Measurements from ENCODE around the gene SETMAR.
"Not testable (repeated sequence)": the region's sequence is repeated elsewhere in the genome, so short reads cannot be mapped to it uniquely, and the experiment has no call there.

The SETMAR gene

DNA sequence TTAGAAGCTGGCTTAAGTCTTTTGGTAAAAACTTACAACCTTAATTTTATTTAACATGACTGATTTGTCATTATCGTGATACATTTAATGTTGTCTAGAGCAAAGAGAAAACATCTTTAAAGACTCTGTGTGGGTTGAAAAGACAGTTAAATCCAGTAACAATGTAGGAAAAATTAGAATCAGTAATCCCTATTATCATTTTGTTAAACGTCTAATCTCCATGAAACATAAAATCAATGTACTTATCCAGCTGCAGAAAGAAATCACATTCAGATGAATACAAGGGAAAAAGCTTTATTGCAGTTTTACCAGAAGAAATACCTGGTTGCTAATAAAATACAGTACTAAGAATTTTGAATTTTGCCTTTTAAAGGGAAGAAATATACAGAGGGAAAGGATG is 21.2 kb upstream of the SETMAR start:
- no peak overlapping the region for H3K4me3 ChIP-seq (ENCODE audit: control insufficient read depth, low read depth, low read length)
- TF ChIP-seq CTCF (IDR thresholded peaks at IDR 0.05; ENCODE audit: control insufficient read depth, insufficient read depth, low read depth, low read length, missing control alignments): no peak
- DNase-seq (ENCODE audit: low read depth): no peak

GRCh38 chr3:4284865-4285264 is 18.3 kb upstream of the SETMAR start:
- DNase-seq (ENCODE audit: low read depth): no peak
- no peak overlapping the region for H3K4me3 ChIP-seq (ENCODE audit: control insufficient read depth, low read depth, low read length)
- no peak for TF ChIP-seq CTCF (IDR thresholded peaks at IDR 0.05; ENCODE audit: control insufficient read depth, insufficient read depth, low read depth, low read length, missing control alignments)

- no peak for DNase-seq (ENCODE audit: low read depth)
- TF ChIP-seq CTCF (IDR thresholded peaks at IDR 0.05; ENCODE audit: control insufficient read depth, insufficient read depth, low read depth, low read length, missing control alignments): no peak
- H3K4me3 ChIP-seq (ENCODE audit: control insufficient read depth, low read depth, low read length): no peak overlapping the region
These were observed 14.1 kb upstream of the SETMAR start for GRCh38 chr3:4289044-4289443.

DNA sequence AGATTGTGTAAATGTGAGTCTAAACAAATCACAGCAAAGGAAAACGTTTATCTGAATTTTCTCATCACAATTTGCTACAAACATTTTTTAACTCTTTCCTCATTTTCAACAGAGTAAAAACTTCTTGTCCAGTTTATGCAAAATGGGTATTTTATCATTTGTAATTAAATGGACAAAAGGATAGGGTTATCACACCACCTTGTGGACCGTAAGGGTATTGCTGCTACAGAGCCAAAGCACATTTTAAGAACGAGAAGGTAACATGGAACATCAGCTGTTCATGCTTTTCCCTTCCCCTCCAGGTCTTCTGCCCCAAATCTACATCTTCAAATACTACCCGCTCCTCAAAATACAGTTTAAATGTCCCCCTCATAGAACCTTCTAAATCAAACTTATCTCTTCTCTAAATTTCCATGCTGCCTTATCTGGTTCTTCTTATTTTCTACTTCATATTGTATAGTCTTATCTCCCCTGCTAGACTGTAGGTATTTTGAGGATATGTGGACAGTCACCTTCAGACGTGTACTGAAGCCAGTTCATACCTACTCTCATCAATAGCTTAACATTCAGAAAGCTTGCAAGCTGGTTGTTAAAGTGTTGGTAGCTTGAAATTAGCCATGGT is 12.8 kb upstream of the SETMAR start:
- DNase-seq (ENCODE audit: low read depth): peak; percentile 13
- H3K4me3 ChIP-seq (ENCODE audit: control insufficient read depth, low read depth, low read length): no peak overlapping the region
- peak; percentile 82 for TF ChIP-seq CTCF (IDR thresholded peaks at IDR 0.05; ENCODE audit: control insufficient read depth, insufficient read depth, low read depth, low read length, missing control alignments)

DNA sequence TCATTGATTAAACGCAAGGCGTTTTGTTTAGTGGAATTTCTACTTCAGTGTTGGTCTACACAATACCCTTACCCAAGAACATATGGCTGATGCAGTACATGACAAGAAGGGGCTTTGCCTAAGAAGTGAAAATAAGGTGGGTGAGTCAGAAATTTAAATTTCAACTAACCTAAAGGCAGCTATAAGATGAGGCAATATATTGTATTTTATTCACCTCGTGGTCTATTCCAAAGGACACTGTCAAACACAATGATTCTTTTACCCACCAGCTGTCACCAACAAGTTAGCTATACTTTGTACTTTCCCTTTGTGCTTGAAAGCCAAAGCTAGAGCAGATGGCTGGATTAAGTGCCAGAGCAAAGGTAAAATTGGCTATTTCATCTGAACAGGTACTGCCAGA is 10.9 kb upstream of the SETMAR start:
- no peak for TF ChIP-seq CTCF (IDR thresholded peaks at IDR 0.05; ENCODE audit: control insufficient read depth, insufficient read depth, low read depth, low read length, missing control alignments)
- no peak for DNase-seq (ENCODE audit: low read depth)
- H3K4me3 ChIP-seq (ENCODE audit: control insufficient read depth, low read depth, low read length): no peak overlapping the region

- no peak overlapping the region for H3K4me3 ChIP-seq (ENCODE audit: control insufficient read depth, low read depth, low read length)
- no peak for TF ChIP-seq CTCF (IDR thresholded peaks at IDR 0.05; ENCODE audit: control insufficient read depth, insufficient read depth, low read depth, low read length, missing control alignments)
- DNase-seq (ENCODE audit: low read depth): no peak
These were observed 8.4 kb upstream of the SETMAR start for GRCh38 chr3:4294616-4295327.

- H3K4me3 ChIP-seq (ENCODE audit: control insufficient read depth, low read depth, low read length); DNase-seq (ENCODE audit: low read depth): not testable (repeated sequence)
These were observed 6.7 kb upstream of the SETMAR start for GRCh38 chr3:4296454-4296853.
